Ovary (tissue), 3 donors: ENCODE measurements around the gene VIPR2.

Experiments used
- CTCF ChIP-seq, 3 donors: fragments of 450-650 bp in 2 of 3; fragments of 200-600 bp in 1 of 3; IDR thresholded peaks; one replicate each; pipeline versions ENCODE4 v1.5.1 to v1.8.0; 2016 to 2022; ENCODE audit warnings: antibody characterized with exemption in 3 of 3, mild to moderate bottlenecking in 1 of 3
- POLR2A ChIP-seq: fragments of 450-650 bp; IDR thresholded peaks from one replicate; pipeline ENCODE4 v1.6.1; 2017; ENCODE audit warnings: antibody characterized with exemption, mild to moderate bottlenecking, moderate library complexity
- donor health status: DM: no; HTN: no; CAD: no.

- TF ChIP-seq CTCF (IDR thresholded peaks at IDR 0.05) (no peak), POLR2A (no peak)
Measured at GRCh38 chr7:159046300-159046699, 98.4 kb downstream of the VIPR2 start.
